Stimulated activated CD4-positive, alpha-beta T cell treated with anti-CD3 and anti-CD28 coated beads, Interleukin-15, amount 100 ng/mL, for 1 hour (primary cell): ENCODE measurements around the gene NMNAT2.

Experiments used
- DNase-seq, 2 donors: peaks; one replicate each; pipeline ENCODE4 v3.0.0-alpha.2; 2020; ENCODE audit warnings: low read depth in 1 of 2, low spot score in 1 of 2

Gene NMNAT2

DNA sequence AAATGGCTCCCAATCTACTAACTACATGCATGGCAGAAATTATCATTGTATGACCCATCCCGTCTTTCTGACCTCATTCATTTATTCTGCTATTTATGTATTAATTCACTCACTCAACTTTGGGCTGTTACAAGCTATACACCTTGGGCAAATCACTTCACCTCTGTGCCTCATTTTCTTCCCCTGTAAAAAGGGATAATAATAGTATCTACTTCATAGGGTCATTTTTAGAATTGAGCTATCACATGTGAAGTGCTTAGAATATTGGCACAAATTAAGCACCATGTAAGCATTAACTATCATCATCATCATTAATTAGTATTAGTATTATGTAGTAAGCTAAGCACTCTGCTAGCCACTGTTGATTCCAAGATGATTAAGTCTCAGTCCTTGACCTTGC, 52.1 kb downstream of the NMNAT2 start:
- no peak for DNase-seq

DNA sequence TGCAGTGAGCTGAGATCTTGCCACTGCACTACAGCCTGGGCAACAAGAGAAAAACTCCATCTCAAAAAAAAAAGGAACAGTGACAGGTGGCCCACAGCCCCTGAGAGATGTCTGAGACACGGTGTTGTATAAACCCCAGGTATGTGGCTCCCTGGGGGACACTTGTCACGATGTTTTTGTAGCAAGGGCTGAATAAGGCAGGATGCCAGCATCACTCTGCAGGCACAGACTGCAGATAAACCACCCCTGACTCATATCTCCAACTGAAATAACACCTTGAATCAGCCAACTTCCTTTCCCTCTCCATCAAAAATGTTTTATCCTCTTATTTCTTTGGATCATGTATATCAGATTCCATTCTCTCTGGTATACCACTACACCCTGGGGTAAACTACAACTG, 52.5 kb downstream of the NMNAT2 start:
- no peak for DNase-seq

DNA sequence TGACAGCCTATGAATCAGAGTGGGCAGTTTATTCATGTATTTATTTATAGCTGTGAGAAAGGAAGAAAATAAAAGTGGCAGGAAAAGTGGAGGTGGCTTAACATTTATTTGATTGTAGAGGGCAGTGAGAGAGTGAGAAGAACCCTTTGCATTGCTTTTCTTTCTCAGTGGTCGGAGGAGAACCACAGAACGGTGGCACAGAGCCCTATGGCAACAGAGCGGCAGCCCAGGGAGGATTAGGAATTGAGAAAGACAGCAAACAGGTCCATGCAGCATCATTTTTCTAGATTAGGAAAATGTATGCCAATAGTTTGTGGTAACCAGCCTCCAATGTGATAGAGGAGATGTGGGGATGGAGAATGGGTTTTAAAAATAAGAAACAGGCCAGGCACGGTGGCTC, 53.1 kb downstream of the NMNAT2 start:
- no peak for DNase-seq

GRCh38 chr1:183363972-183364371, 54.2 kb downstream of the NMNAT2 start:
- DNase-seq: no peak

- DNase-seq: no peak
Measured at GRCh38 chr1:183361081-183361480, 57.1 kb downstream of the NMNAT2 start.

GRCh38 chr1:183360473-183360872, 57.7 kb downstream of the NMNAT2 start:
- DNase-seq: no peak

DNA sequence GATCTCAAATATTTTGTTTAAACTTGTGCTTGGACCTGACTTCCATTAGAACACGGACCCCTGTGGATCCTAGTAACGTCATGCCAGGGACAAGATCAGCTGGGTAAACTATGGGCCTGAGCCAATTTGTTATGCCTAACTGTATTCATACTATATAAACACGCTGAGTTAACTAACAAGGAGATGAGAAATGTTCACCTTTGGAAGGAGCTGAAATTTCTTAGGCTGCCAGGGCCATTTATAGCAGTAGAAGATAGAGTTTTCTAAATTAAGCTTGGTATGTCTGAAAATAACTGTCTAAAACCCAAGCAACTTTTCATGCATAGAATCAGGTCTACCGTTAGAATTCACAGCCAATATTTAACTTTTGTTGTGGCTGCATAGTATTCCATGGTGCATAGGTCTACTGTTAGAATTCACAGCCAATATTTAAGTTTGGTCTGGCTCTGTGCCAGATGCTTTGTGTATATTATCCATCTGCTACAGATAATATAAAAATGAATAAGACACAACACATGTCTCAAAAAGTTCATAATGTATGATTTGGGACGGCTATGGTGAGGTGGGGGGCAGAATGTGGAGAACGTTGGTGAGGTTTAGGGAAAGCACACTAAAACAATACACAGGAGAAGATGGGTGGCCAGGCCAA, 61.5 kb downstream of the NMNAT2 start:
- DNase-seq: no peak

DNA sequence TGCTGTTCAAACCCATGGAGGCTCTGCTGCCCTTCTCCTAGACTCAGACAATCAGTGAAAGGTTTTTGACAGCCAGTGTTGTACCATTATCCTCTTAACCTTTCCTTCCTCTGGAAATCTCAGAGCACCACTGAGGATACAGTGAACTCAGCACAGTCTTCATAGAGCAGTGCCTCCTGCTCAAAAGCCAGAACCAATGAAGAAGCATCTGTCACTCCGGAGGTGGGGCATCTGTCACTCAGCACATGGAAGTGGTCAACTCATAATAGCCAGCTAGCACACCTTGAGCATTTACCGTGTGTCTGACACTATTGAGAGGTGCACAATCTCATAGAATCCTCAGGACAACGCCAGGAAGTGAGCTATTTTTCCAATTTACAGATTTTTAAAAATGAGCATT, 62.4 kb downstream of the NMNAT2 start:
- DNase-seq: no peak

DNA sequence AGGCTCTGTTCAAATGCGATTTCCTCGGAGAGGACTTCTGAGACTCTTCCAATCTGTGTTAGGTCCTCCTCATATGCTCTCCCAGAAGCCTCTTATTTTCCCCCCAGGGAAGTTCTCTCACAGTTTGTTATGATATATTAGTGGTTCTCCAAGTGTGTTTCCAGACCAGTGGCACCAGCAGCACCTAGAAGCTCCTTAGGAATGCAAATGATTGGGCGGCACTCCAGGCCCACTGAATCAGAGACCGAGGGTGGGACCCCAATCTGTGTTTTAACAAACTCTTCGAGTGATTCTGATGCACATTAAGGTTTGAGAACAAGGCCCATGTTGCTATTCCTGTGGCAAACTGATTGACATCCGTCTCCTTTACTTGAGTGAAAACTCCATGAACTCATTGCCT, 63.0 kb downstream of the NMNAT2 start:
- DNase-seq: no peak

DNA sequence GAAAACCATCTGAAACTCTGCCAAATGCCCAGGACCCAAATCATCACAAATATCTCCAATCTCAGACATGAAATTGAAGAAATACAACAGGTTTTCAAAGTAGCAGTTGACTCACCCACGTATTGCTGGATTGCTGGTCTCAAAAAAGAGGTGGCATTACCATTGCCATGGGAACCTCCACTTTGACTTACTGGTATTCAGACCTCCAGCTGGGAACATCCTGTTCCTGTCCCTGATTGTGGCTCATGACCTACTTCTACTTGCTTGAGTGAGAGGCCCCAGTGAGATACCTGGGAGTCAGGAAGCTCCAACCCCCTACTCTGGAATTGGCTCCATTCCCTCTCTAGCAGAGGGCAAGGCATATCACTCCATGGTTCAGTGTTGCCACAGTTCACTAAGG, 64.6 kb downstream of the NMNAT2 start:
- no peak for DNase-seq

DNA sequence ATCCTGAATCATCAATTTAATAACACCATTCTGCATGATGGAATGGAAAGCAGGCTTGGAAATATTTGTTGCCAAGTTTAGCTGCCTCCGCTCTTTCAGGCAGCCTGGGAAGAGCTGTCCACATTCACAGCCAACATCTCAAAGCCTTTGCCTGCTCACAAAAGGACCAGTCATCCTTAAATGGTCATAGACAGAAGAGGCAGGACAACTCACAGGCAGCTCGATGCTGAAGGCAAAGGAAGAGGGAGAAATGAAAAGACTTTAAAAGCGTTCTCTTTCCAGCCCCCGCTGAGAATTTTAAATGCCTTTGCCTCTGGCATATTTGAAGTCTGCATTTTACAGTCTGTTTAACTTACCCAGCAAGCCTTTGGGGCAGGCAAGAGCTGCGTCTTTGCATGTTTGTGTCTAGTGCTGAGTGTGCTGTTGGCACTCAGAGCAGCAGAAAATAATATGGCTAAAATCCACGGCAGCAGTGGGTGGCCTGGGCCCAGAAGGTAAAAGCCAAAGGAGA, 68.9 kb downstream of the NMNAT2 start:
- no peak for DNase-seq

GRCh38 chr1:183346276-183346732, 71.9 kb downstream of the NMNAT2 start:
- no peak for DNase-seq

GRCh38 chr1:183339556-183340167, 78.5 kb downstream of the NMNAT2 start:
- no peak for DNase-seq

DNA sequence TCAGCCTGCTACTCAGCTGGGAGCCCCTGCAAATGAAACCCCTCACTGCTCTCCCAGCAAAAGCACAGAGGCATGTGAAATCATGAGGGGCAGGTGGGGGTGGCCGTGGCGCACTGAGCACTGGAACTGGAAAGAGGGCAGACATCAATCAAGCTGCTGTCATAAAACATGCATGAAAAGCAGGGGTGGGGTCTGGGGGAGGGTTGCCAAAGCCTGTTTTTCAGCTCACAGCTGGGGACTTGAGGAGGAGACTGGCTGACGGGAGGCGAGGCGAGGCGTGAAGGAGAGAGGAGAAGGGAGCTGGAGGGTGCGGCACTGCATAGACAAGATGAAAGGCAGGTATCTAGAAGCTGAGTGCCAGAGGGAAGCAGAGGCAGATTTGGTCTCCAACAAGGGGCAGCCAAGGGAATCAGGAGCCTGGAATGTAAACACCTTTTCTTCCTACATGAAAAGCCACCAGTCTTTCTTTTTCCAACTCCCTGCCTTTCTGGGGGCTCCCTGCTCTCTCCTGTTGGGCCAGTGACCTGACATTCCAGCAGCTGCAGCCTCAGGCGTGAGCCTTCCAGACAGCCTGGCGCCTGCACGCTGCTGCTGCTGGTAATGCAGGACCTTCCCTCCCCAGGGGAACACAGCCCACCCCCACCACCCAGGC, 87.0 kb downstream of the NMNAT2 start:
- DNase-seq: no peak

DNA sequence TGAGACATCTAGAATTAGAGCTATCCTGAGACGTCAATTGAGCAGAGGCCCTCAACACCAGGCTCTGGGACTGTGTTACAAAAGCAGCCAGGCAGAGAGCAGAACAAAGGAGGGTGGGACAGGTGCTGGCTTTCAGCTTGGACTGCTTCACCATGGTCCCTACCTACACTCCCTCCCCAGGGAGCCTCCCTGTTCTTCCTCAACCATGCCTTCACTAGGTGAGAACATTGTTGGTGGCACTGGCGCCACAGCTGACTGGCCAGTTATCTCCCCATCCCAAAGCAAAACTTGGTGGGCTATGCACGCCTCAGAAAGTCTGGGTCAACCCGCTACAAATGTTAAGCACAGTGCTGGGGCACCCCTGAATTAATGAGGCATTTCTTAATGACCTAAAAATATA, 87.8 kb downstream of the NMNAT2 start:
- no peak for DNase-seq

- no peak for DNase-seq
Measured at GRCh38 chr1:183328371-183328770, 89.8 kb downstream of the NMNAT2 start.

- DNase-seq: no peak
Measured at GRCh38 chr1:183327434-183328290, 90.5 kb downstream of the NMNAT2 start.

GRCh38 chr1:183323849-183324683, 94.1 kb downstream of the NMNAT2 start:
- DNase-seq: no peak

DNA sequence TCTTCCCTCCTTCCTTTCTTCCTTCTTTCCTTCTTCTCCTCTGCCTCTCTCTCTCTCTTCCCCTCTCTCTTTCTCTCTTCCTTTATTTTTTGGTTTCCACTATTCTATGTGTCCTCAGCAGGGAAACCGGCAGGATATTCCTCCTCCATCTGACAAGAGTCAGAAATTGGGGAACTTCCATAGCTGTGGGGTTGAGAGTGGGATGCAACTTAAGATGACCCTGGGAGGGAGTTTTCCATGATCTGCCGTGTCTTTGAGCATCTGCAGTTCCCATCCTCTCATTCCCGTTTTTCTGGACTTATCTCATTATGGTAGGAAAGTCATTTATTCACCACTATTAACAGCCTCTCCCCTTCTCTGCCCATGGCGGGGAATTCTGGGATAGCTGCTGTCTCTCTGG, 98.6 kb downstream of the NMNAT2 start:
- no peak for DNase-seq

- no peak for DNase-seq
Measured at GRCh38 chr1:183319051-183319450, 99.1 kb downstream of the NMNAT2 start.

DNA sequence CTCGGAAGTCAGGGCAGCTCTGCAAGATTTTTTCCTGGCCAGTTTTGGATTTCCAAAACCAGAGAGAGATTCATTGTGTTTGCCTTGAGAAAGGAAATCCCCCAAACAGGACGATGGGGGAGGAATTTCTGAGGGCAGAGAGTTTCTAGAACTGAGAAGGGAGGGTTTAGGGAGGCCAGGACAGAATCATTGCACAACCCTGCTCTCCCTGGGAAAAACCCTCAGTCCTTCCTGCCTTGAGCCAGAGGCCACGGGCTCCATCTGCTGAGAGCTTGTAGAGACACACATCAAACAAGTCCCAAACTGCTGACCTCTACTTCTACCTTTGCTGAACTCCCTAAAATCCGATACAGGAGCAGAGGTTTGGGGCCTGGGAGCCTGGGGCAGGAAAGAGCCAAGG, 99.7 kb downstream of the NMNAT2 start:
- no peak for DNase-seq
